ENCODE results near the gene HCN2. TPM values are rescaled to one million over a fixed set of nuclear protein-coding genes. Genes with fewer than 3 reads are reported as not detected.

The HCN2 gene
- total and polyA plus RNA-seq, 2 of the 8 experiments (the other 6 are each of a cell fraction or from before 2014, with no cell fraction given): 1.0 to 4.0 TPM

DNA sequence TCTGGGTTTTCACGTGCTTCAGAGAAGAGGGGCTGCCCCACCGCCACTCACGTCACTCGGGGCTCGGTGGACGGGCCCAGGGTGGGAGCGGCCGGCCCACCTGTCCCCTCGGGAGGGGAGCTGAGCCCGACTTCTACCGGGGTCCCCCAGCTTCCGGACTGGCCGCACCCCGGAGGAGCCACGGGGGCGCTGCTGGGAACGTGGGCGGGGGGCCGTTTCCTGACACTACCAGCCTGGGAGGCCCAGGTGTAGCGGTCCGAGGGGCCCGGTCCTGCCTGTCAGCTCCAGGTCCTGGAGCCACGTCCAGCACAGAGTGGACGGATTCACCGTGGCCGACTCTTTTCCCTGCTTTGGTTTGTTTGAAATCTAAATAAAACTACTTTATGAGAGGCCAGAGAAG, 48.0 kb upstream of the HCN2 start (continued):
- TF ChIP-seq RXRA (IDR thresholded peaks at IDR 0.05; ENCODE audit: insufficient read depth, low read depth, low read length) (no peak), JUN (IDR thresholded peaks at IDR 0.05; ENCODE audit: low read depth, low read length) (no peak), CBX5 (IDR thresholded peaks at IDR 0.05; ENCODE audit: low read depth, low read length) (no peak)
